ENCODE data around the gene TTC29. TPM values are rescaled to one million over a fixed set of nuclear protein-coding genes. Genes with fewer than 3 reads are reported as not detected.

The TTC29 gene, protein sequence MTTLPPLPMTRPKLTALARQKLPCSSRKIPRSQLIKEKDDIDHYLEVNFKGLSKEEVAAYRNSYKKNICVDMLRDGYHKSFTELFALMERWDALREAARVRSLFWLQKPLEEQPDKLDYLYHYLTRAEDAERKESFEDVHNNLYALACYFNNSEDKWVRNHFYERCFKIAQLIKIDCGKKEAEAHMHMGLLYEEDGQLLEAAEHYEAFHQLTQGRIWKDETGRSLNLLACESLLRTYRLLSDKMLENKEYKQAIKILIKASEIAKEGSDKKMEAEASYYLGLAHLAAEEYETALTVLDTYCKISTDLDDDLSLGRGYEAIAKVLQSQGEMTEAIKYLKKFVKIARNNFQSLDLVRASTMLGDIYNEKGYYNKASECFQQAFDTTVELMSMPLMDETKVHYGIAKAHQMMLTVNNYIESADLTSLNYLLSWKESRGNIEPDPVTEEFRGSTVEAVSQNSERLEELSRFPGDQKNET
- 0.89 TPM in 1 of 2 replicates, not detected in the other for total RNA-seq

GRCh38 chr4:146945556-146946374 lies at the start of gene TTC29:
Gene TTC29, minus strand, starts transcription at chr4:146945864. Its CDS starts 5,969 bp downstream, at chr4:146939895.

Data from myometrial cell (primary cell).